Parathyroid adenoma (tissue), 2 donors: ENCODE results near the gene GPC6.

Experiments used
- H2AFZ ChIP-seq: fragments of 300-600 bp; sonication (generic); one replicate; pipeline ENCODE4 v1.7.0; 2017; ENCODE audit warnings: antibody characterized with exemption, mild to moderate bottlenecking
- H3K27ac ChIP-seq: fragments of 300-600 bp; sonication (generic); one replicate; pipeline ENCODE4 v1.7.0; 2017
- H3K27me3 ChIP-seq: fragments of 300-600 bp; sonication (generic); one replicate; pipeline ENCODE4 v1.7.0; 2017; ENCODE audit warnings: low read length; ENCODE audit not compliant: control insufficient read depth, insufficient read depth
- H3K36me3 ChIP-seq: fragments of 300-600 bp; sonication (generic); one replicate; pipeline ENCODE4 v1.7.0; 2017; ENCODE audit warnings: low read length; ENCODE audit not compliant: control insufficient read depth, insufficient read depth
- H3K4me1 ChIP-seq: fragments of 300-600 bp; sonication (generic); one replicate; pipeline ENCODE4 v1.7.0; 2017; ENCODE audit warnings: control low read depth
- H3K4me2 ChIP-seq: fragments of 300-600 bp; sonication (generic); one replicate; pipeline ENCODE4 v1.7.0; 2017; ENCODE audit warnings: low read length
- H3K4me3 ChIP-seq: fragments of 300-600 bp; sonication (generic); one replicate; pipeline ENCODE4 v1.7.0; 2017; ENCODE audit warnings: low read depth, low read length
- H3K79me2 ChIP-seq: fragments of 300-600 bp; sonication (generic); one replicate; pipeline ENCODE4 v1.7.0; 2017; ENCODE audit warnings: control low read depth
- H3K9ac ChIP-seq: fragments of 300-600 bp; sonication (generic); one replicate; pipeline ENCODE4 v1.7.0; 2017; ENCODE audit warnings: mild to moderate bottlenecking
- H3K9me3 ChIP-seq: fragments of 300-600 bp; sonication (generic); one replicate; pipeline ENCODE4 v1.7.0; 2017; ENCODE audit warnings: low read length; ENCODE audit not compliant: control insufficient read depth
- TF ChIP-seq, protein P1 (sequence below): fragments of 300-600 bp; sonication (generic); IDR thresholded peaks from one replicate; pipeline ENCODE4 v1.7.0; 2017; ENCODE audit warnings: antibody characterized with exemption, mild to moderate bottlenecking
- donor health status: primary hyperparathyroidism.

GPC6 gene

GRCh38 chr13:93511011-93511410 lies 284.4 kb downstream of the GPC6 start:
- H2AFZ ChIP-seq, result no peak overlapping the region
- H3K36me3 ChIP-seq, result no peaks in the 10 kb centered on the region
- no peaks in the 10 kb centered on the region for H3K27me3 ChIP-seq
- H3K4me2 ChIP-seq, result no peak overlapping the region
- TF ChIP-seq, protein P1, sequence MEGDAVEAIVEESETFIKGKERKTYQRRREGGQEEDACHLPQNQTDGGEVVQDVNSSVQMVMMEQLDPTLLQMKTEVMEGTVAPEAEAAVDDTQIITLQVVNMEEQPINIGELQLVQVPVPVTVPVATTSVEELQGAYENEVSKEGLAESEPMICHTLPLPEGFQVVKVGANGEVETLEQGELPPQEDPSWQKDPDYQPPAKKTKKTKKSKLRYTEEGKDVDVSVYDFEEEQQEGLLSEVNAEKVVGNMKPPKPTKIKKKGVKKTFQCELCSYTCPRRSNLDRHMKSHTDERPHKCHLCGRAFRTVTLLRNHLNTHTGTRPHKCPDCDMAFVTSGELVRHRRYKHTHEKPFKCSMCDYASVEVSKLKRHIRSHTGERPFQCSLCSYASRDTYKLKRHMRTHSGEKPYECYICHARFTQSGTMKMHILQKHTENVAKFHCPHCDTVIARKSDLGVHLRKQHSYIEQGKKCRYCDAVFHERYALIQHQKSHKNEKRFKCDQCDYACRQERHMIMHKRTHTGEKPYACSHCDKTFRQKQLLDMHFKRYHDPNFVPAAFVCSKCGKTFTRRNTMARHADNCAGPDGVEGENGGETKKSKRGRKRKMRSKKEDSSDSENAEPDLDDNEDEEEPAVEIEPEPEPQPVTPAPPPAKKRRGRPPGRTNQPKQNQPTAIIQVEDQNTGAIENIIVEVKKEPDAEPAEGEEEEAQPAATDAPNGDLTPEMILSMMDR, result no peak
- no peak overlapping the region for H3K4me3 ChIP-seq
- H3K9ac ChIP-seq, result no peak overlapping the region
- H3K27ac ChIP-seq, result no peak overlapping the region
- H3K9me3 ChIP-seq, result no peaks in the 10 kb centered on the region
- no peaks in the 10 kb centered on the region for H3K4me1 ChIP-seq
- no peaks in the 10 kb centered on the region for H3K79me2 ChIP-seq

DNA sequence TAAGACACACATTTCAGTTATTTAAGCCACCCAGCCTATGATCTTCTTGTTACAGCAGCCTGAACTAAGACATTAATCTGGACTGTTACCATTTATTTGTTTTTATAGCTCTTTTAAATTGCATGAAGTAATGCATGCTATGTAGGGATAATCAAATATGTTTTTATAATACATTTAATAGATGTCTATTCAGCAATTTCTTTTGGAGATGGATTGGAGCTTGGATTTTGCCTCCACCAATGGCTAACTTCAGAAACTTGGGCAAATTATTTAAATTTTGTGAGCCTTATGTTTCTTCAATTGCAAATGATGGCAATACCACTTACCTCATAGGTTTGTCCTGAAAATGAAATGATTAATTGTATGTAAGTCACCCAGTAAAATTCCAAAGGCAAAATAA lies 288.7 kb downstream of the GPC6 start:
- TF ChIP-seq, protein P1, result no peak
- no peak overlapping the region for H2AFZ ChIP-seq

DNA sequence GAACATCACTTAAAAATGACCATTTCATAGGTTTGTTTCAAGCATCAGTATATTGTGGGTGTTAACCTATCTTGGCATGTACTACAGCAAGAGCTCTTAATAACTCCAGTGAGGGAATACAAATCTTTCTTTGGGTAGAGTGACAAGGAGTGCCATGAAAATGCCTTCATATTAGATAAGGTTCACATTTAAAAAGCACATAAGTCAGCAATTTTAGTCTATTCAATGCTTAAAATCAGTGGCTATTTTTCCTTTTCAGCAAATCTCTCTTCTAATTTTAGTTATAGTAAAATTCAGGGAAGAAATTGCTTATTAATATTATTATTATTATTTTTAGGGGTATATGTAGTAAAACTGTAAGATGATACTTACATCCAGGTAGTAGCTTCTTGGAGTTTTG lies 291.1 kb downstream of the GPC6 start:
- Histone ChIP-seq H3K4me3 (no peak overlapping the region), H3K4me2 (no peak overlapping the region), H3K79me2 (no peaks in the 10 kb centered on the region), H3K9me3 (no peaks in the 10 kb centered on the region), H2AFZ (no peak overlapping the region), H3K27me3 (no peaks in the 10 kb centered on the region), H3K9ac (no peak overlapping the region), H3K36me3 (no peaks in the 10 kb centered on the region), H3K4me1 (no peaks in the 10 kb centered on the region), H3K27ac (no peak overlapping the region)
- TF ChIP-seq, protein P1, result no peak

More for the DNA sequence above, 288.7 kb downstream of the GPC6 start:
- Histone ChIP-seq H3K9me3 (no peaks in the 10 kb centered on the region), H3K4me1 (no peaks in the 10 kb centered on the region), H3K27me3 (no peaks in the 10 kb centered on the region), H3K4me3 (no peak overlapping the region), H3K27ac (no peak overlapping the region), H3K9ac (no peak overlapping the region), H3K36me3 (no peaks in the 10 kb centered on the region), H3K79me2 (no peaks in the 10 kb centered on the region), H3K4me2 (no peak overlapping the region)

- Histone ChIP-seq H3K9me3 (no peaks in the 10 kb centered on the region), H3K9ac (no peak overlapping the region), H3K4me2 (no peak overlapping the region), H3K36me3 (no peaks in the 10 kb centered on the region), H3K27me3 (no peaks in the 10 kb centered on the region), H2AFZ (no peak overlapping the region), H3K27ac (no peak overlapping the region), H3K4me3 (no peak overlapping the region), H3K79me2 (no peaks in the 10 kb centered on the region), H3K4me1 (no peaks in the 10 kb centered on the region)
- TF ChIP-seq, protein P1, result no peak
Measured at GRCh38 chr13:93521307-93521706, 294.7 kb downstream of the GPC6 start.

- no peaks in the 10 kb centered on the region for H3K27me3 ChIP-seq
Measured at GRCh38 chr13:93522501-93522900, 295.9 kb downstream of the GPC6 start.

More at GRCh38 chr13:93522501-93522900, 295.9 kb downstream of the GPC6 start:
- Histone ChIP-seq H3K4me1 (no peaks in the 10 kb centered on the region), H3K9me3 (no peaks in the 10 kb centered on the region), H3K27ac (no peak overlapping the region), H3K4me2 (no peak overlapping the region), H3K36me3 (no peaks in the 10 kb centered on the region), H2AFZ (no peak overlapping the region), H3K9ac (no peak overlapping the region), H3K4me3 (no peak overlapping the region), H3K79me2 (no peaks in the 10 kb centered on the region)
- TF ChIP-seq, protein P1, result no peak
